Mesendoderm (in vitro differentiated cells): Measurements from ENCODE around the gene TLE4.

Experiments used
- DNase-seq: peaks from one replicate; pipeline ENCODE4 v3.0.0; 2013
- H2AK5ac ChIP-seq: 2 replicates; pipeline ENCODE4 v1.6.1; 2013; ENCODE audit warnings: low read length, inconsistent platforms
- H2BK120ac ChIP-seq: 2 replicates; pipeline ENCODE4 v1.6.1; 2013; ENCODE audit warnings: low read depth, mild to moderate bottlenecking, low read length, moderate library complexity, mixed read lengths
- H2BK15ac ChIP-seq: replicated peaks from 2 replicates; pipeline ENCODE4 v1.6.1; 2013; ENCODE audit warnings: low read depth, mild to moderate bottlenecking, moderate library complexity
- H2BK5ac ChIP-seq: 2 replicates; pipeline ENCODE4 v1.6.1; 2013; ENCODE audit warnings: low read length, inconsistent platforms
- H3K18ac ChIP-seq: 2 replicates; pipeline ENCODE4 v1.6.1; 2013; ENCODE audit warnings: mild to moderate bottlenecking, low read length, mixed read lengths
- H3K23ac ChIP-seq: one replicate; pipeline ENCODE4 v1.6.1; 2013; ENCODE audit warnings: low read length
- H3K27ac ChIP-seq: 2 replicates; pipeline ENCODE4 v1.5.1; 2013; ENCODE audit warnings: low read depth, mild to moderate bottlenecking, inconsistent platforms, low read length, moderate library complexity
- H3K27me3 ChIP-seq: 2 replicates; pipeline ENCODE4 v1.6.1; 2013; ENCODE audit warnings: low read length, control low read depth, mild to moderate bottlenecking, inconsistent platforms; ENCODE audit not compliant: insufficient read depth, poor library complexity
- H3K36me3 ChIP-seq: 2 replicates; pipeline ENCODE4 v1.6.1; 2013; ENCODE audit warnings: low read length, inconsistent platforms; ENCODE audit not compliant: control insufficient read depth, insufficient read depth
- H3K4ac ChIP-seq: one replicate; pipeline ENCODE4 v1.6.1; 2013; ENCODE audit warnings: low read depth, mild to moderate bottlenecking, low read length, moderate library complexity
- H3K4me1 ChIP-seq: 2 replicates; pipeline ENCODE4 v1.6.1; 2013; ENCODE audit warnings: low read depth, low read length, inconsistent platforms; ENCODE audit not compliant: control insufficient read depth
- H3K4me2 ChIP-seq: 2 replicates; pipeline ENCODE4 v1.6.1; 2013; ENCODE audit warnings: low read length
- H3K4me3 ChIP-seq: 2 replicates; pipeline ENCODE4 v1.5.1; 2013; ENCODE audit warnings: mild to moderate bottlenecking, low read length
- H3K56ac ChIP-seq: one replicate; pipeline ENCODE4 v1.6.1; 2013; ENCODE audit warnings: low read length
- H3K79me1 ChIP-seq: 2 replicates; pipeline ENCODE4 v1.6.1; 2013; ENCODE audit warnings: low read length, inconsistent platforms
- H3K79me2 ChIP-seq: 2 replicates; pipeline ENCODE4 v1.6.1; 2013; ENCODE audit warnings: mild to moderate bottlenecking, low read length; ENCODE audit not compliant: control insufficient read depth, insufficient read depth
- H3K9ac ChIP-seq: 2 replicates; pipeline ENCODE4 v1.6.1; 2013; ENCODE audit warnings: low read length, inconsistent platforms
- H4K5ac ChIP-seq: one replicate; pipeline ENCODE4 v1.6.1; 2013; ENCODE audit warnings: low read length
- H4K8ac ChIP-seq: one replicate; pipeline ENCODE4 v1.6.1; 2013; ENCODE audit warnings: low read depth, mild to moderate bottlenecking, control low read depth, low read length, moderate library complexity
- WGBS: extraction: QIAGEN DNeasy Blood & Tissue Kit; methylation state at CpG from one replicate; pipeline ENCODE4 v1.1.7; 2013; ENCODE audit warnings: low lambda C conversion rate, missing lambda C conversion rate; ENCODE audit not compliant: insufficient coverage; ENCODE audit errors: extremely low coverage; 5-methylcytosine and 5-hydroxymethylcytosine counted together

Gene TLE4

DNA sequence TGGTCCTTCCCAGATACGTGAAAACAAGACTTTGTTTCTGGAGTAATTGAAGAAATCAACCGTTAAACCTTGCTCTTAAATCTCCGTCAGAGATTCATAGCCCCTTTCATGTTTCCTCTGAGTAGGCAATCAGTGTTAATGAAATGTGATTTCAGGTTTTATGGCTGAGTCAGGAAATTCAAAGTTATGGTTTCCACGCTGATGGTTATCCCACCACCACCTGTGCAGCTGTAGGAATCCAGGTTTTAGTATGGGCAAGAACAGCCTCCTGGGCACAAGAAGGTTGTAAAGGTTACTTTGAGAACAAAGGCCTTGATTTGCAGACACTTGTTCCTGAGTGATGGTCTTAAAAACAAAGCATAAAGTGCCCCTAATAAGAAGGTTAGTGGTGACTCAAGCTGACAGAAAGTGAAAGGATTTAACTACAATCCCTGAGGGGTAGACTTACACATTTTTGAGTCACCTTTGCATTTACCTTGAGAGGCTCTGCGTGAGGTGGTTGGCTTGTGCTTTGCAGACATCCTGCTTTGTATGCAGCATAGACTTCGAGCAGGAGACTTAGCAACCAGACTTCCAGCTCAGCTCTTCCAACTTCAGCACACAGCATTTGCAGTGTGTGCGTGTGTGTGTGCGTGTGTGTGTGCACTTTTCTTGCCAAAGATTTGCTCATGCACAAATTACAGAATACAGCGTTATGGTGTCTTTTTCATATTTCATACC is 159.6 kb downstream of the TLE4 start:
- no peak overlapping the region for H3K4ac ChIP-seq
- no peaks in the 10 kb centered on the region for H3K79me1 ChIP-seq
- no peak overlapping the region for H3K9ac ChIP-seq
- H3K4me3 ChIP-seq, result no peak overlapping the region
- H3K56ac ChIP-seq, result no peak overlapping the region
- H2AK5ac ChIP-seq, result no peak overlapping the region
- no peak overlapping the region for H3K27ac ChIP-seq
- H3K4me1 ChIP-seq, result no peaks in the 10 kb centered on the region
- H3K36me3 ChIP-seq, result no peaks in the 10 kb centered on the region
- no peaks in the 10 kb centered on the region for H3K79me2 ChIP-seq
- peak; percentile 28 for DNase-seq
- no peak overlapping the region for H2BK5ac ChIP-seq
- H3K4me2 ChIP-seq, result no peak overlapping the region
- H2BK15ac ChIP-seq, result no peak overlapping the region
- no peaks in the 10 kb centered on the region for H3K27me3 ChIP-seq
- no peak overlapping the region for H2BK120ac ChIP-seq
- no CpG with 5 or more reads among the region's 9 CpGs for WGBS
- no peak overlapping the region for H3K23ac ChIP-seq
- H4K8ac ChIP-seq, result no peak overlapping the region
- H3K18ac ChIP-seq, result no peak overlapping the region
- no peak overlapping the region for H4K5ac ChIP-seq

DNA sequence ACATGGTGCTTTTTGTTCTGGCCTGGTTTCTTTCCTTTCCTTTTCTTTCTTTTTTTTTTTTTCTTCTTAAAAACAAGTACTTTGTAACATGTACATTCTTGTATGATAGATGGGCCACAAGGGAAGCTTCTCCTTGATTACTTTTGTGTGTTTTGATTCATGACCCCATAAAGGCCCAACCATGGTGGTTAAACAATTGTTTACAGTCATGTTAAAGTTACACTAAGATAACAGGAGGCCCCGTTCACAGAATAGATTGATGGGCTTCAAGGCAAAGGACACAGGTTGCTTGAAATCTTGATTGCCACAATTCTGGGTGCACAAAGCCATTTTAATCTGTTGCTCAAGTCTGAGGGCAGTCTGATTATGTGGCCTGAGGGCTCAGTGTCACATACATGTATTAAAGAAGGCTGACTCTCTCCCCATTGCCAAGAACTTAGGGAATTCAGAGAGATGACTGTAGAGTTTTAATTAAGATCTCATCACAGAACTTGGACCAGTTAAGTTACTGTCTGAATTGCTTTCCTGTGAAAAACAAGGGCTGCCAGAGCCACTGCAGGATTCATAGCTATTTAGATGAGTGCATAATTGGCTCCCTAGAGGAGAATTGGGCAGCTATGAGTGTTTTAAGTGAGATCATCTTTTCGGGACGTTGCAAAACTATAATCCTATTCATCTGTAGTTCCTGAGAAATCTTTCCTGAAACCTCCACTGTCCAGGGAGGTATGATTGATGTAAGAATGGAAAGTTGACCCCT is 163.4 kb downstream of the TLE4 start:
- Histone ChIP-seq H3K56ac (no peak overlapping the region), H2BK120ac (no peak overlapping the region), H3K79me2 (no peaks in the 10 kb centered on the region), H4K5ac (no peak overlapping the region), H2BK15ac (no peak overlapping the region), H3K27ac (no peak overlapping the region), H3K4me3 (no peak overlapping the region), H3K27me3 (no peaks in the 10 kb centered on the region), H3K4ac (no peak overlapping the region), H3K79me1 (no peaks in the 10 kb centered on the region), H3K23ac (no peak overlapping the region), H3K18ac (no peak overlapping the region), H2AK5ac (no peak overlapping the region), H3K36me3 (no peaks in the 10 kb centered on the region), H2BK5ac (no peak overlapping the region), H3K4me1 (no peaks in the 10 kb centered on the region), H3K9ac (no peak overlapping the region), H4K8ac (no peak overlapping the region), H3K4me2 (no peak overlapping the region)
- WGBS, result no CpG with 5 or more reads among the region's 3 CpGs
- DNase-seq, result no peak

DNA sequence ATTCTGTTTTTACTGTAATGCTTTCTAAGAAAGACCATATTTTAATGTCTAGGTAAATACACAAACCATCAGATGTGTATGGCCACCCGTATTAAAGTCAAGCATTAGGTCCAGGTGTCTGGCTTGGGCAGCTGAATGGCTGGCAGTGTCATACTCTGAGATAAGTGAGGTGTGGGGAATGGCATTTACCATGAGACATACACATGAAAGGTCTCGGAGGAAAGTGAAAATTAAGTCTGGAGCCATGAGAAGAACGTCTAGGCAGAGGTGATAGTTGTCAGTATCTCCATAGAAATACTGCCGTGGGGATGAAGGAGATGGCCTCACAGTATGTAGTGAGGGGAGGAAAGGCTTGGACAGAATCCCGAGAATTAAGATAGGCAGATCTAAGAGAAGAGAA is 164.3 kb downstream of the TLE4 start:
- Histone ChIP-seq H3K79me1 (no peaks in the 10 kb centered on the region), H3K36me3 (no peaks in the 10 kb centered on the region), H2BK5ac (no peak overlapping the region), H4K5ac (no peak overlapping the region), H4K8ac (no peak overlapping the region), H2BK15ac (no peak overlapping the region), H3K56ac (no peak overlapping the region), H3K79me2 (no peaks in the 10 kb centered on the region), H3K23ac (no peak overlapping the region), H3K27ac (no peak overlapping the region), H2BK120ac (no peak overlapping the region), H3K27me3 (no peaks in the 10 kb centered on the region), H3K4me3 (no peak overlapping the region), H3K4me2 (no peak overlapping the region), H3K4ac (no peak overlapping the region), H3K18ac (no peak overlapping the region), H2AK5ac (no peak overlapping the region), H3K9ac (no peak overlapping the region), H3K4me1 (no peaks in the 10 kb centered on the region)
- no CpG with 5 or more reads among the region's 5 CpGs for WGBS
- no peak for DNase-seq

DNA sequence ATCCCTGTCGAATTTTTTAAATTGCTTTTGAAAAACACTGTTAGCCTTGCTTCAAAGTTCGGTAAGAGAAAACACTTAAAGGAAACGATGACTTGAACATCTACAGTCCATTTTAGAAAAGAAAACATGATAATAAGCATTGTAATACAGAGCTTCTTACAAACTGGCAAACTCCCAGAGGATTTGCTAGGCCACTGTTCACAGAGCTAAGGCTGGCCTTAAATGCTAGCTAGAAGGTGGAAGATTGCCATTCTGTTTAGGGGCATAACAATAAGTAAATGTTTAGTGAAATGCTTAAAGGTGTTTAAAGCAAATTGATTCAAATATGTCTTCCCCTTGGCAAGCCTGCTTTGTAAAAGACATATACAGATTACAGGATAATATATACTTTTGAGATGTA is 169.6 kb downstream of the TLE4 start:
- Histone ChIP-seq H3K4ac (no peak overlapping the region), H4K5ac (no peak overlapping the region), H3K18ac (no peak overlapping the region), H2BK120ac (no peak overlapping the region), H3K4me1 (peaks cover 3% of the 10 kb centered on the region), H3K79me1 (no peaks in the 10 kb centered on the region), H3K56ac (no peak overlapping the region), H3K9ac (no peak overlapping the region), H4K8ac (no peak overlapping the region), H3K27me3 (no peaks in the 10 kb centered on the region), H3K27ac (no peak overlapping the region), H3K36me3 (no peaks in the 10 kb centered on the region), H3K23ac (no peak overlapping the region), H3K4me2 (no peak overlapping the region), H2BK15ac (no peak overlapping the region), H3K79me2 (no peaks in the 10 kb centered on the region), H2BK5ac (no peak overlapping the region), H3K4me3 (no peak overlapping the region), H2AK5ac (no peak overlapping the region)
- DNase-seq, result no peak
- no CpG with 5 or more reads among the region's 3 CpGs for WGBS

DNA sequence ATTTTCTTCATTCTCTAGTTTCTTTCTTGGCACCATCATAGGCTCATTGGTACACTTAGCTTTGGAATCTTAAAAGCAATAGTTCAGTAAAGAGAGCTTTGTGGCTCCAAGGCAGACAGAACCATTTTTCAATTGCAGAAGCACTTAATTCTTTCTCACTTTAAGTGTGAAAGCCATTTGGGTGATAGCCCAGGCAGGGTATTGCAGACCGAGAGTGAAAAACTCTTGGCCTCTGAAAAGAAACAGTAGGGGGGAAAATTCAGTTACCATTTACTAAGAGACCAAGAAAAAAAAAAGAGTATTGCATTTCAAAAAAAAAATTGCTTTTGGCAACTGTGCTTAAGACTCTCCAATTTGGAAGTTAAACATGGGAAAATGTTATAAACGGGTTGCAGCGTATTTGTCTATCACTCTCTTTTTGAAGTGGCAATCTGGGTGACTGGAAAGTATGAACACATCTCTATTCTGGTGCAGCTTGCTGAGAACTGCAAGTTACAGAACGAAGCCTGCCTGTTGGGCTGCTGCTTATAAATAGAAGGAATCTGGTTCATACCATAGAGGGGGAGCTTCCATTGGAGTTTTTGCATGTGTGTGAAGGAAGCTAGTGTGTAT is 170.5 kb downstream of the TLE4 start:
- Histone ChIP-seq H3K36me3 (no peaks in the 10 kb centered on the region), H4K5ac (no peak overlapping the region), H3K79me1 (no peaks in the 10 kb centered on the region), H3K4ac (no peak overlapping the region), H2BK15ac (no peak overlapping the region), H2AK5ac (no peak overlapping the region), H3K4me1 (peaks cover 3% of the 10 kb centered on the region), H2BK5ac (no peak overlapping the region), H3K27me3 (no peaks in the 10 kb centered on the region), H3K4me3 (no peak overlapping the region), H3K9ac (no peak overlapping the region), H4K8ac (no peak overlapping the region), H3K23ac (no peak overlapping the region), H3K18ac (no peak overlapping the region), H3K27ac (no peak overlapping the region), H2BK120ac (no peak overlapping the region), H3K79me2 (no peaks in the 10 kb centered on the region), H3K56ac (no peak overlapping the region), H3K4me2 (no peak overlapping the region)
- no CpG with 5 or more reads among the region's 4 CpGs for WGBS
- DNase-seq, result peak; percentile 24
